Esophagus squamous epithelium (tissue), 5 donors: ENCODE results near the gene SBNO2. TPM values are rescaled to one million over a fixed set of nuclear protein-coding genes. Genes with fewer than 3 reads are reported as not detected.

Experiments
- DNase-seq: peaks from one replicate; lab custom pipeline; 2025; lab: John Stamatoyannopoulos, UW
- H3K27ac ChIP-seq, 4 donors: fragments of 200-600 bp; sonication (generic); one replicate each; pipeline ENCODE4 v1.5.1; 2016 to 2019; ENCODE audit warnings: mild to moderate bottlenecking in 1 of 4
- H3K27me3 ChIP-seq, 4 donors: fragments of 200-600 bp; sonication (generic); 1 replicate in 3 of 4; 2 replicates in 1 of 4; pipeline versions ENCODE4 v1.5.1 to v1.6.0; 2017 to 2021; ENCODE audit warnings: antibody characterized with exemption in 1 of 4
- H3K36me3 ChIP-seq, 3 donors: fragments of 200-600 bp; sonication (generic); one replicate each; pipeline ENCODE4 v1.5.1; 2016 to 2019
- H3K4me1 ChIP-seq, 3 donors: fragments of 200-600 bp; sonication (generic); one replicate each; pipeline ENCODE4 v1.5.1; 2017 to 2019
- H3K4me3 ChIP-seq, 4 donors: fragments of 200-600 bp; sonication (generic); 1 replicate in 3 of 4; 2 replicates in 1 of 4; pipeline ENCODE4 v1.5.1; 2016 to 2019; ENCODE audit warnings: mild to moderate bottlenecking in 2 of 4, moderate library complexity in 1 of 4
- H3K9me3 ChIP-seq, 3 donors: fragments of 200-600 bp; sonication (generic); one replicate each; pipeline ENCODE4 v1.5.1; 2016 to 2019
- CTCF ChIP-seq, 6 experiments: fragments of 450-650 bp in 4 of 6; fragments of 200-600 bp in 2 of 6; sonication (generic) in 2 of 6; IDR thresholded peaks; one replicate each; pipeline ENCODE4 v1.5.1; 2016 to 2019; ENCODE audit warnings: antibody characterized with exemption in 6 of 6, mild to moderate bottlenecking in 4 of 6, moderate library complexity in 4 of 6
- POLR2A ChIP-seq, 4 donors: fragments of 450-650 bp; IDR thresholded peaks; one replicate each; pipeline ENCODE4 v1.6.1; 2017; ENCODE audit warnings: antibody characterized with exemption in 4 of 4, mild to moderate bottlenecking in 4 of 4, moderate library complexity in 3 of 4
- WGBS, 2 donors: methylation state at CpG; one replicate each; pipeline ENCODE4 v1.1.5; 2018; 5-methylcytosine and 5-hydroxymethylcytosine counted together
- intact Hi-C: fragments of 100-400 bp; cut with DNase I; formaldehyde crosslinking; loops from one replicate; pipeline ENCODE4 v1.15.0; 2022
- total RNA-seq, 4 donors: library from RNA; depleted of rRNA; stranded (reverse); fragments of >200 nt; gene quantifications; one replicate each; pipeline ENCODE4 v1.1.0, GENCODE V29; 2016
- donor health status: DM: yes; HTN: yes; CAD: no.

Gene SBNO2
- total RNA-seq, 4 donors from 2014 or later: 31.3 to 84.3 (median 68.3) TPM

DNA sequence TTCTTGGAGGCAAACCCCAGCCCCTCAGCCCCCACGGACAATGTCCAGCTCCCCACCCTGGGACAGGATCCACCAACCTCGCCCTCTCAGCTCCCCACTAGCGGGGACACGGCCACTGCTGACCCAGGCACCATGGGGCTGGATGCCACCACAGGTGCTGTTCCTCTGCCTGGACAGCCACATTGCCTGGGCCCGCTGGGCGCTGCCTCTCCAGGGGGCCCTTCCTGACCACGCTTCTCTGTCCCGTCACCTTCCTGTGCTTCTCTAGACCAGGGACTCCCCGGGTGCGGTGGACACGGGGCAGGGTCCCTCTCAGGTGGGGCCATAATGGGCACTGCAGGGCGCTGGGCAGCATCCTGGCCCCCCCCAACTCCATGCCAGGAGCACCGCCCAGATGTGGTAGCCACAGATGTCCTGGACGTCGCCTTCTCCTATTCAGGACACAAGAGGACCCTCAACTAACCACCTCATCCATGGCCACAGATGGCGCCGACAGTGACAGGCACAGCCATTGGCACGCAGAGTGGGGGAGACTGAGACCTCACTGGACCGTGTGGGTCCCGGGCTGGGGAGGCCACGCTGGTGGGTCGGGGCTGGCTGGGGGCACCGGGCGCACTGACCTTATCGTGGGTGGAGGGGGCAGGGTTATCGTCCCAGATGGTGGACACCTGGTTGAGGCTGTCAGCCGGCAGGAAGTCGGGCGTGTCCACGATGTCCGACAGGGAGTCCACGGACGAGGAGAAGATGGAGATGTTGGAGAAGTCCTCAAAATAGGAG is 46.9 kb downstream of the SBNO2 start:
- WGBS, 2 donors: 77 to 92% methylated on average over 10 to 15 of the region's 33 CpGs
- peak overlapping the region; percentile 40 to 64 (median 56) for H3K27ac ChIP-seq
- peaks cover 49 to 96% (median 63%) of the 10 kb centered on the region in 3 donors for H3K4me1 ChIP-seq

DNA sequence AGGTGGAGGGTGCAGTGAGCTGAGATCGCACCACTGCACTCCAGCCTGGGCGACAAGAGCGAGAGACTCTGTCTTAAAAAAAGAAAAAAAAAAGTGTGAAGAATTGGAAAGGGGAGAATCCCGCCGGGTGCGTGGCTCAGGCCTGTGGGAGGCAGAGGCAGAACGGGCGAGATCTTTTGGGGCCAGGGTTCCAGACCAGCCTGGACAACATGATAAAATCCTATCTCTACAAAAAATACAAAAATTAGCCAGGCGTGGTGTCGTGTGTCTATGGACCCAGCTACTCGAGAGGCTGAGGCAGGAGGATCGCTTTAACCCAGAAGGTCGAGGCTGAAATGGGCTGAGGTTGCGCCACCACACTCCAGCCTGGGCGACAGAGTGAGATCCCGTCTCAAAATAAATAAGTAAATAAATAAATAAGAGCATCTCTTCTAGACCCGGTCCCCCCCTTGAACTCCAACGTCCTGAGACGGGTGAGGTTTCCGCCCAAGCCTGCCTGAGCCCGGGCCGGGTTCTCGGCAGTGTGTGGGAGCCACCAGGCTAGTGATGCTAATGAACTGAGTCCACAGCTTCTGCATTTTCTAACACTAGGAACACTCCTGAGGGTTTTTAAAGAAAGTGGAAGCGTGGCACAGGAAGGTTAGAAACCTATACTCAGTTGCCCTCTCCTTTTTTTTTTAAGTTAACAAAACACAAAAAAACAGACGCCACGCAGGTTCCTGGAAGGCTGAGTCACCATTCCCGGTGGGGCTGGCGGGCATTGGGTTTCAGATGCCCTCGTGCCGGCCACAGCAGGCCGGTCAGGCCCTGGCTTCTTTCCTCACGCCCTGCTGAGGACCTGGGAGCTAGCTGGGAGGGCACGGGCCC is 48.2 kb downstream of the SBNO2 start:
- H3K4me3 ChIP-seq: no peak overlapping the region
- DNase-seq: no peak
- TF ChIP-seq POLR2A (IDR thresholded peaks at IDR 0.05) (no peak), CTCF (IDR thresholded peaks at IDR 0.05) (no peak)
- H3K9me3 ChIP-seq: no peaks in the 10 kb centered on the region
- H3K27ac ChIP-seq: peak overlapping the region; percentile 40 to 64 (median 56)
- 62 to 71% methylated on average over 30 to 33 of the region's 33 CpGs for WGBS, 2 donors
- no peaks in the 10 kb centered on the region for H3K27me3 ChIP-seq
- peaks cover 53 to 90% (median 57%) of the 10 kb centered on the region in 3 donors for H3K36me3 ChIP-seq
- intact Hi-C loops: no loop called here
- peaks cover 40 to 82% (median 60%) of the 10 kb centered on the region in 3 donors for H3K4me1 ChIP-seq

More for the DNA sequence above, 46.9 kb downstream of the SBNO2 start:
- peaks cover 40 to 77% (median 44%) of the 10 kb centered on the region in 3 donors for H3K36me3 ChIP-seq
- TF ChIP-seq POLR2A (IDR thresholded peaks at IDR 0.05) (no peak), CTCF (IDR thresholded peaks at IDR 0.05) (no peak)
- DNase-seq: no peak
- H3K9me3 ChIP-seq: no peaks in the 10 kb centered on the region
- no peaks in the 10 kb centered on the region for H3K27me3 ChIP-seq
- intact Hi-C loops: no loop called here
- no peak overlapping the region for H3K4me3 ChIP-seq

- TF ChIP-seq CTCF (IDR thresholded peaks at IDR 0.05) (no peak), POLR2A (IDR thresholded peaks at IDR 0.05) (no peak)
- Histone ChIP-seq H3K4me3 (no peak overlapping the region), H3K27me3 (no peaks in the 10 kb centered on the region), H3K36me3 (peaks cover 71 to 96% (median 75%) of the 10 kb centered on the region in 3 donors), H3K9me3 (no peaks in the 10 kb centered on the region), H3K27ac (peak overlapping the region; percentile 4 to 47 (median 36)), H3K4me1 (peaks cover 22 to 65% (median 42%) of the 10 kb centered on the region in 3 donors)
- intact Hi-C loops: no loop called here
- 76% methylated on average over 5 of the region's 23 CpGs; no CpG with 5 or more reads in 1 of the 2 donors for WGBS, 2 donors
- DNase-seq: no peak
These were observed 50.0 kb downstream of the SBNO2 start for GRCh38 chr19:1123885-1124677.

GRCh38 chr19:1123381-1123780 is 50.7 kb downstream of the SBNO2 start:
- WGBS, 2 donors: 97% methylated on average over 10 of the region's 20 CpGs; no CpG with 5 or more reads in 1 of the 2 donors
- no peaks in the 10 kb centered on the region for H3K27me3 ChIP-seq
- H3K36me3 ChIP-seq: peaks cover 76 to 100% (median 82%) of the 10 kb centered on the region in 3 donors
- no peak for TF ChIP-seq POLR2A (IDR thresholded peaks at IDR 0.05)
- intact Hi-C loops: no loop called here
- H3K27ac ChIP-seq: peak overlapping the region; percentile 4 to 47 (median 36)
- no peak for DNase-seq
- no peaks in the 10 kb centered on the region for H3K9me3 ChIP-seq
- peaks cover 17 to 58% (median 36%) of the 10 kb centered on the region in 3 donors for H3K4me1 ChIP-seq
- H3K4me3 ChIP-seq: no peak overlapping the region

DNA sequence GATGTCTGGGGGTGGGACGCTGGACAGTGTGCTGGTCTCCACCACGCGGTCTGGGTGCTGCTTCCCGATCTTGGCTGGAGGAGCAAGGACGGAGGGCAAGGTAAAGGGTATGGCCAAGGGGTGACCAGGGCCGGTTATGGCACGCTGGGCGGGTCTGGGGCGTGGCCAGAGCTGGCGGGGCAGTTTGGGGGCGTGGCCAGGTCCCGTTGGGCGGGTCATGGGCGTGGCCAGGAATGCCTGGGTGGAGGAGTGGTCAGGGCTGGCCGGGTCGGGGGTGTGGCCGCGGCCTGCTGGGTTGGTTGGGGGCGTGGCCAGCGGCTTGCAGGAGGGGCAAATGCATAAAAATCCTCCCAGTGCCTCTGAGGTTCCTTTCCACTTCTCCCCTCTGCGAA is 51.1 kb downstream of the SBNO2 start:
- peak overlapping the region in 3 of 4 donors; percentile 35 to 47 (median 36) for H3K27ac ChIP-seq
- WGBS, 2 donors: 13 to 35% methylated on average over 3 to 9 of the region's 21 CpGs
- H3K27me3 ChIP-seq: no peaks in the 10 kb centered on the region
- H3K9me3 ChIP-seq: no peaks in the 10 kb centered on the region
- intact Hi-C loops: no loop called here
- peaks cover 79 to 100% (median 83%) of the 10 kb centered on the region in 3 donors for H3K36me3 ChIP-seq
- no peak for DNase-seq
- H3K4me1 ChIP-seq: peaks cover 17 to 58% (median 38%) of the 10 kb centered on the region in 3 donors
- H3K4me3 ChIP-seq: no peak overlapping the region
- TF ChIP-seq CTCF (IDR thresholded peaks at IDR 0.05): no peak
- no peak for TF ChIP-seq POLR2A (IDR thresholded peaks at IDR 0.05)
